Measurements from ENCODE around the gene ATG4C. TPM values are rescaled to one million over a fixed set of nuclear protein-coding genes. Genes with fewer than 3 reads are reported as not detected.

ATG4C gene
- total RNA-seq, 1 donor from 2014 or later: 7.3 TPM

DNA sequence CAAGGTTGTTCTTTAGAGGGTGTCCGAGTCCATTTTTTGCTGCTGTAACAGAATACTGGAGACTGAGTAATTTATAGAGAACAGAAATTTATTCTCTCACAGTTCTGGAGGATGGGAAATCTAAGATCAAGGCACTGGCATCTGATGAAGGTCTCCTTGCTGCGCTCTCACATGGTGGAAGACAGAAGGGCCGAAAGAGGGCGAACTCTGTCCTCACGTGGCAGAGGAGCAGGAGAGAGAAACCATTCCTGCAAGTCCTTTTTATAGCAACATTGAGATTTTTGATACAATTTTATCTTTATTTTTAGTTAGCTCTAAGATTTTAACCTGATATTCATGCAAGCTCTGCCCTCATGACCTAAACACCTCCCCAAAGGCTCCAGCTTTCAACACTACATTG is 48.3 kb downstream of the ATG4C start:
- TF ChIP-seq, protein P1, sequence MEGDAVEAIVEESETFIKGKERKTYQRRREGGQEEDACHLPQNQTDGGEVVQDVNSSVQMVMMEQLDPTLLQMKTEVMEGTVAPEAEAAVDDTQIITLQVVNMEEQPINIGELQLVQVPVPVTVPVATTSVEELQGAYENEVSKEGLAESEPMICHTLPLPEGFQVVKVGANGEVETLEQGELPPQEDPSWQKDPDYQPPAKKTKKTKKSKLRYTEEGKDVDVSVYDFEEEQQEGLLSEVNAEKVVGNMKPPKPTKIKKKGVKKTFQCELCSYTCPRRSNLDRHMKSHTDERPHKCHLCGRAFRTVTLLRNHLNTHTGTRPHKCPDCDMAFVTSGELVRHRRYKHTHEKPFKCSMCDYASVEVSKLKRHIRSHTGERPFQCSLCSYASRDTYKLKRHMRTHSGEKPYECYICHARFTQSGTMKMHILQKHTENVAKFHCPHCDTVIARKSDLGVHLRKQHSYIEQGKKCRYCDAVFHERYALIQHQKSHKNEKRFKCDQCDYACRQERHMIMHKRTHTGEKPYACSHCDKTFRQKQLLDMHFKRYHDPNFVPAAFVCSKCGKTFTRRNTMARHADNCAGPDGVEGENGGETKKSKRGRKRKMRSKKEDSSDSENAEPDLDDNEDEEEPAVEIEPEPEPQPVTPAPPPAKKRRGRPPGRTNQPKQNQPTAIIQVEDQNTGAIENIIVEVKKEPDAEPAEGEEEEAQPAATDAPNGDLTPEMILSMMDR (IDR thresholded peaks at IDR 0.05; ENCODE audit: unreplicated experiment): no peak

GRCh38 chr1:62833529-62833928 is 49.6 kb downstream of the ATG4C start:
- Mint-ChIP-seq H3K27ac (ENCODE audit: unreplicated experiment) (no peak overlapping the region), H3K36me3 (ENCODE audit: low read depth, unreplicated experiment) (no peaks in the 10 kb centered on the region), H3K27me3 (ENCODE audit: unreplicated experiment) (no peaks in the 10 kb centered on the region), H3K4me3 (ENCODE audit: unreplicated experiment) (no peak overlapping the region), H3K4me1 (ENCODE audit: unreplicated experiment) (no peaks in the 10 kb centered on the region), H3K9me3 (ENCODE audit: unreplicated experiment) (no peaks in the 10 kb centered on the region)
- no peak for DNase-seq (ENCODE audit: low spot score)
- TF ChIP-seq, protein P1 (IDR thresholded peaks at IDR 0.05; ENCODE audit: unreplicated experiment): no peak

More for the DNA sequence above, 48.3 kb downstream of the ATG4C start:
- Mint-ChIP-seq H3K27ac (ENCODE audit: unreplicated experiment) (no peak overlapping the region), H3K4me1 (ENCODE audit: unreplicated experiment) (peaks cover 2% of the 10 kb centered on the region), H3K4me3 (ENCODE audit: unreplicated experiment) (no peak overlapping the region), H3K9me3 (ENCODE audit: unreplicated experiment) (no peaks in the 10 kb centered on the region), H3K36me3 (ENCODE audit: low read depth, unreplicated experiment) (no peaks in the 10 kb centered on the region), H3K27me3 (ENCODE audit: unreplicated experiment) (no peaks in the 10 kb centered on the region)
- no peak for DNase-seq (ENCODE audit: low spot score)

GRCh38 chr1:62834400-62834961 is 50.5 kb downstream of the ATG4C start:
- no peaks in the 10 kb centered on the region for H3K36me3 Mint-ChIP-seq (ENCODE audit: low read depth, unreplicated experiment)
- DNase-seq (ENCODE audit: low spot score): no peak
- H3K4me1 Mint-ChIP-seq (ENCODE audit: unreplicated experiment): no peaks in the 10 kb centered on the region
- H3K9me3 Mint-ChIP-seq (ENCODE audit: unreplicated experiment): no peaks in the 10 kb centered on the region
- no peaks in the 10 kb centered on the region for H3K27me3 Mint-ChIP-seq (ENCODE audit: unreplicated experiment)
- TF ChIP-seq, protein P1 (IDR thresholded peaks at IDR 0.05; ENCODE audit: unreplicated experiment): no peak
- no peak overlapping the region for H3K4me3 Mint-ChIP-seq (ENCODE audit: unreplicated experiment)
- no peak overlapping the region for H3K27ac Mint-ChIP-seq (ENCODE audit: unreplicated experiment)

DNA sequence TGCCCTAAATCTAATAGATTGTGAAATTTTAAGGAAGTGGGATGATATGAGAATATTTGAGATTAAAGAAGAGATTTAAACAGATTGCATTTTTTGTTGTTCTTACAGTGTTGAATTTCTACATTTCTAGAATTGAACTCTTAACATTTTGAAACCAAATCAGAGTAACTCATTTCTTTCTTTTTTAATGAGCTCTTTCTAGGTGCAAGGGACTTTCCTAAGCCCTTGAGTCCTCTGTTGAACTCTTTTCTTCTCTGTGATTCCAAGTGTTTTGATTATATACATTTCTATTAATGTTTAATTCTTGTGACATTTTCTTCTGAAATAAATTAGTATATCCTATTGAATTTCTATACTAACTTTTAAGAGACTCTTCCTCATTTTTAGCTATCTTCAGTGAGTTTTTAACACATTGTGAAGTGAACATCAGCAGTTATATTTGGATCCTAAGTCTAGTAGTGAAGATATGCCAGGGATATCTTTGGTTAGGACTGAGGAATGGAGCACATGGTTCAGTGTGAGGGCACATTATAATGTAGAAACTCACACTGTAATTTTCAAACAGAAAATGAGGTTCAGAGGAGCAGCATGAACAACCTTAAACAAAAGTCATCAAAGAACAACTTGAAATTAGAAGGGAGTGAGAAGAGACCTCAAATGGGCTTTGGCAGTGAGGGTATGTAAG is 53.1 kb downstream of the ATG4C start:
- Mint-ChIP-seq H3K9me3 (ENCODE audit: unreplicated experiment) (no peaks in the 10 kb centered on the region), H3K4me1 (ENCODE audit: unreplicated experiment) (no peaks in the 10 kb centered on the region), H3K27ac (ENCODE audit: unreplicated experiment) (no peak overlapping the region), H3K4me3 (ENCODE audit: unreplicated experiment) (no peak overlapping the region), H3K27me3 (ENCODE audit: unreplicated experiment) (no peaks in the 10 kb centered on the region), H3K36me3 (ENCODE audit: low read depth, unreplicated experiment) (no peaks in the 10 kb centered on the region)
- DNase-seq (ENCODE audit: low spot score): no peak
- TF ChIP-seq, protein P1 (IDR thresholded peaks at IDR 0.05; ENCODE audit: unreplicated experiment): no peak

GRCh38 chr1:62840555-62840954 is 56.6 kb downstream of the ATG4C start:
- no peaks in the 10 kb centered on the region for H3K36me3 Mint-ChIP-seq (ENCODE audit: low read depth, unreplicated experiment)
- no peak overlapping the region for H3K27ac Mint-ChIP-seq (ENCODE audit: unreplicated experiment)
- no peaks in the 10 kb centered on the region for H3K9me3 Mint-ChIP-seq (ENCODE audit: unreplicated experiment)
- no peaks in the 10 kb centered on the region for H3K4me1 Mint-ChIP-seq (ENCODE audit: unreplicated experiment)
- no peak for DNase-seq (ENCODE audit: low spot score)
- TF ChIP-seq, protein P1 (IDR thresholded peaks at IDR 0.05; ENCODE audit: unreplicated experiment): no peak
- H3K4me3 Mint-ChIP-seq (ENCODE audit: unreplicated experiment): no peak overlapping the region
- H3K27me3 Mint-ChIP-seq (ENCODE audit: unreplicated experiment): peaks cover 2% of the 10 kb centered on the region

All from endothelial cell (in vitro differentiated cells).